ENCODE measurements around the gene CDH23. TPM values are rescaled to one million over a fixed set of nuclear protein-coding genes. Genes with fewer than 3 reads are reported as not detected.

Gene CDH23
- total and polyA plus RNA-seq, 2 of the 8 experiments (the other 6 are each of a cell fraction or from before 2014, with no cell fraction given): 1.9 to 4.9 TPM

GRCh38 chr10:71611709-71612422, 215.1 kb downstream of the CDH23 start:
- Histone ChIP-seq H2BK120ac (replicated peaks; ENCODE audit: low read depth, low read length) (no peak overlapping the region), H3K56ac (replicated peaks; ENCODE audit: insufficient read length, low read depth, low read length) (no peak overlapping the region), H2AK5ac (ENCODE audit: low read depth, low read length) (0 out of 2 replicates have a peak overlapping the region, but pooled peaks have one; percentile 40), H3K4me3 (ENCODE audit: extremely low read depth in 1 of 4, insufficient read depth in 2 of 4, low read depth in 3 of 4, low read length in 4 of 4) (no peak overlapping the region), H3K36me3 (ENCODE audit: control insufficient read depth in 2 of 4, insufficient read depth in 4 of 4, low read length in 3 of 4) (no peaks in the 10 kb centered on the region), H3K9ac (replicated peaks in 1 of 4; ENCODE audit: extremely low read depth in 1 of 4, low read depth in 3 of 4, low read length in 3 of 4) (no peak overlapping the region), H2BK12ac (ENCODE audit: low read depth, low read length) (peak overlapping the region; percentile 60), H3K18ac (ENCODE audit: extremely low read depth, low read length) (no peak overlapping the region), H3K4ac (replicated peaks; ENCODE audit: insufficient read length, low read depth, low read length) (no peak overlapping the region), H3K27me3 (replicated peaks in 1 of 4; ENCODE audit: control insufficient read depth in 3 of 4, extremely low read depth in 1 of 4, insufficient read depth in 3 of 4, low read length in 3 of 4) (no peaks in the 10 kb centered on the region), H4K8ac (ENCODE audit: extremely low read depth, insufficient read depth, low read length) (no peak overlapping the region), H3K14ac (ENCODE audit: insufficient read length) (no peak overlapping the region), H3K23me2 (ENCODE audit: low read depth, low read length) (peaks cover 2% of the 10 kb centered on the region; the same call in 1 of the 2 replicates), H2BK5ac (ENCODE audit: low read depth, low read length) (no peak overlapping the region), H3K23ac (ENCODE audit: insufficient read length) (no peak overlapping the region), H4K5ac (ENCODE audit: insufficient read length, low read depth, low read length) (no peak overlapping the region), H4K20me1 (replicated peaks in 1 of 2; ENCODE audit: control insufficient read depth in 1 of 2, insufficient read depth in 2 of 2, low read length in 2 of 2) (no peaks in the 10 kb centered on the region), H2BK20ac (ENCODE audit: low read length) (no peak overlapping the region), H4K91ac (replicated peaks; ENCODE audit: insufficient read length, low read length) (no peak overlapping the region), H3K4me2 (ENCODE audit: insufficient read depth in 1 of 2, low read depth in 2 of 2, low read length in 2 of 2) (no peak overlapping the region), H3K79me1 (ENCODE audit: low read depth, low read length) (no peaks in the 10 kb centered on the region), H3K27ac (ENCODE audit: low read depth, low read length) (no peak overlapping the region), H3K4me1 (replicated peaks in 1 of 4; ENCODE audit: control insufficient read depth in 3 of 4, insufficient read depth in 4 of 4, low read length in 3 of 4) (peaks cover 6 to 20% (median 16%) of the 10 kb centered on the region in 4 experiments), H2AFZ (ENCODE audit: low read length) (no peak overlapping the region), H3K9me3 (ENCODE audit: insufficient read depth in 2 of 2, low read depth in 1 of 2, low read length in 1 of 2) (no peaks in the 10 kb centered on the region), H2BK15ac (ENCODE audit: low read length) (no peak overlapping the region), H3K79me2 (ENCODE audit: control insufficient read depth in 1 of 2, insufficient read depth in 2 of 2, low read length in 2 of 2) (no peaks in the 10 kb centered on the region)
- DNase-seq (ENCODE audit: low read depth in 1 of 2, low spot score in 2 of 2): no peak
- WGBS, 2 experiments (ENCODE audit: extremely low coverage in 1 of 2, insufficient coverage in 1 of 2, insufficient read length in 1 of 2, insufficient replicate concordance in 2 of 2, low coverage in 1 of 2, low lambda C conversion rate in 2 of 2, missing lambda C conversion rate in 1 of 2): 88% methylated on average over 12 of the region's 12 CpGs; no CpG with 5 or more reads in 1 of the 2 experiments
- CTCF ChIA-PET (ENCODE audit: partially characterized antibody): interaction anchor here (0.6 to 9.2 kb wide), 28 partner anchors 14 to 310 kb away, joined by 3 to 169 read pairs (median 5); partner anchors contain the start of gene CDH23
- no peak for FAIRE-seq
- POLR2A ChIA-PET (ENCODE audit: partially characterized antibody): no interaction called here
- TF ChIP-seq CEBPB (IDR thresholded peaks at IDR 0.05; ENCODE audit: low read depth, low read length) (no peak), KDM1A (IDR thresholded peaks at IDR 0.05; ENCODE audit: borderline replicate concordance, low read length) (no peak), BACH1 (IDR thresholded peaks at IDR 0.05; ENCODE audit: low read length) (no peak), SRF (IDR thresholded peaks at IDR 0.05; ENCODE audit: low read depth, low read length) (no peak), CBX8 (IDR thresholded peaks at IDR 0.05; ENCODE audit: borderline replicate concordance, low read depth, low read length) (no peak), E2F6 (IDR thresholded peaks at IDR 0.05) (no peak), SIRT6 (IDR thresholded peaks at IDR 0.05; ENCODE audit: low read length) (no peak), CTBP2 (IDR thresholded peaks at IDR 0.05; ENCODE audit: borderline replicate concordance, insufficient read depth, insufficient read length, low read length) (no peak), ASH2L (IDR thresholded peaks at IDR 0.05; ENCODE audit: low read length) (no peak), KDM4A (IDR thresholded peaks at IDR 0.05; ENCODE audit: low read depth, low read length, severe bottlenecking) (no peak), ATF2 (IDR thresholded peaks at IDR 0.05; ENCODE audit: low read length) (no peak)
